Hepatic stellate cell (primary cell): ENCODE data around the gene GNPTAB.
A peak's percentile ranks its signal among the peaks of the same experiment; 100 is the strongest.

Experiments
- DNase-seq: peaks from one replicate; pipeline ENCODE4 v3.0.0; 2011; ENCODE audit warnings: low spot score

The GNPTAB gene

GRCh38 chr12:101772012-101772775, 58.6 kb downstream of the GNPTAB start:
- DNase-seq: no peak

GRCh38 chr12:101769865-101770264, 60.9 kb downstream of the GNPTAB start:
- DNase-seq: no peak

GRCh38 chr12:101768781-101769180, 62.0 kb downstream of the GNPTAB start:
- no peak for DNase-seq

- DNase-seq: no peak
These were observed 63.2 kb downstream of the GNPTAB start for GRCh38 chr12:101767537-101767936.

- no peak for DNase-seq
These were observed 66.5 kb downstream of the GNPTAB start for GRCh38 chr12:101764051-101764792.

GRCh38 chr12:101763246-101763931, 67.4 kb downstream of the GNPTAB start:
- no peak for DNase-seq

- DNase-seq: no peak
These were observed 69.0 kb downstream of the GNPTAB start for GRCh38 chr12:101761781-101762180.

- no peak for DNase-seq
These were observed 69.4 kb downstream of the GNPTAB start for GRCh38 chr12:101761350-101761749.

GRCh38 chr12:101759396-101760047, 71.2 kb downstream of the GNPTAB start:
- peak; percentile 30 for DNase-seq

GRCh38 chr12:101750152-101750551, 80.6 kb downstream of the GNPTAB start:
- no peak for DNase-seq

- no peak for DNase-seq
These were observed 81.1 kb downstream of the GNPTAB start for GRCh38 chr12:101749657-101750056.

- DNase-seq: no peak
These were observed 81.9 kb downstream of the GNPTAB start for GRCh38 chr12:101748907-101749306.

- DNase-seq: no peak
These were observed 83.1 kb downstream of the GNPTAB start for GRCh38 chr12:101747697-101748096.

GRCh38 chr12:101746661-101747060, 84.1 kb downstream of the GNPTAB start:
- no peak for DNase-seq

- no peak for DNase-seq
These were observed 84.6 kb downstream of the GNPTAB start for GRCh38 chr12:101746196-101746595.

GRCh38 chr12:101745481-101745880, 85.3 kb downstream of the GNPTAB start:
- DNase-seq: no peak

- no peak for DNase-seq
These were observed 86.9 kb downstream of the GNPTAB start for GRCh38 chr12:101743724-101744472.

GRCh38 chr12:101743242-101743641, 87.5 kb downstream of the GNPTAB start:
- no peak for DNase-seq

- DNase-seq: no peak
These were observed 89.8 kb downstream of the GNPTAB start for GRCh38 chr12:101740980-101741379.

- DNase-seq: no peak
These were observed 90.2 kb downstream of the GNPTAB start for GRCh38 chr12:101740566-101740965.

GRCh38 chr12:101738920-101739665, 91.7 kb downstream of the GNPTAB start, which contains the start of gene SYCP3:
TSS of gene SYCP3 (minus strand) at chr12:101739462. CDS start at chr12:101737935, 1,527 bp downstream.
- DNase-seq: no peak
